Fibroblast of skin of left biceps (primary cell): ENCODE data around the gene TNKS2.
A peak's percentile ranks its signal among the peaks of the same experiment; 100 is the strongest.
"Not testable (repeated sequence)": the region's sequence is repeated elsewhere in the genome, so short reads cannot be mapped to it uniquely, and the experiment has no call there.

Experiments used
- DNase-seq, 2 experiments: peaks; one replicate each; pipeline ENCODE4 v3.0.0-alpha.2; 2013; ENCODE audit warnings: low read depth in 2 of 2

The TNKS2 gene

GRCh38 chr10:91865562-91866081 lies 67.4 kb downstream of the TNKS2 start:
- no peak for DNase-seq

GRCh38 chr10:91875156-91875555 lies 76.9 kb downstream of the TNKS2 start:
- no peak for DNase-seq

GRCh38 chr10:91875779-91876178 lies 77.6 kb downstream of the TNKS2 start:
- DNase-seq: no peak

- no peak for DNase-seq
These were observed 81.4 kb downstream of the TNKS2 start for GRCh38 chr10:91879515-91880170.

- no peak for DNase-seq
These were observed 82.1 kb downstream of the TNKS2 start for GRCh38 chr10:91880310-91880709.

GRCh38 chr10:91883549-91884444 lies 85.6 kb downstream of the TNKS2 start:
- peak in 1 of 2 experiments; percentile 15 for DNase-seq

GRCh38 chr10:91884536-91884935 lies 86.3 kb downstream of the TNKS2 start:
- no peak for DNase-seq

- DNase-seq: no peak
These were observed 87.3 kb downstream of the TNKS2 start for GRCh38 chr10:91885362-91886079.

- DNase-seq: no peak
These were observed 88.7 kb downstream of the TNKS2 start for GRCh38 chr10:91886954-91887271.

GRCh38 chr10:91887272-91888076 lies 89.2 kb downstream of the TNKS2 start:
- no peak for DNase-seq

GRCh38 chr10:91891125-91892001 lies 93.1 kb downstream of the TNKS2 start:
- DNase-seq: no peak

- DNase-seq: no peak
These were observed 94.8 kb downstream of the TNKS2 start for GRCh38 chr10:91893051-91893450.

- not testable (repeated sequence) for DNase-seq
These were observed 96.0 kb downstream of the TNKS2 start for GRCh38 chr10:91894261-91894685.

- no peak for DNase-seq
These were observed 98.1 kb downstream of the TNKS2 start for GRCh38 chr10:91896212-91896756.

- DNase-seq: no peak
These were observed 99.2 kb downstream of the TNKS2 start for GRCh38 chr10:91897421-91897820.

GRCh38 chr10:91901784-91902677 lies 103.8 kb downstream of the TNKS2 start:
- peak; percentile 67 for DNase-seq

GRCh38 chr10:91907033-91907594 lies 108.9 kb downstream of the TNKS2 start:
- no peak for DNase-seq

GRCh38 chr10:91907914-91908336 lies 109.7 kb downstream of the TNKS2 start:
- no peak for DNase-seq
